Activated T-helper 2 cell treated with anti-CD3 and anti-CD28 coated beads, Interferon-gamma antibody, Interleukin-2, Interleukin-4, amounts not matched to agents 10 μg/mL and 5 μg/mL and 100 μg/mL, durations not matched to agents 14 hours and 24 hours and 36 hours (primary cell): ENCODE measurements around the gene N4BP3. TPM values are rescaled to one million over a fixed set of nuclear protein-coding genes. Genes with fewer than 3 reads are reported as not detected.
"Not testable (repeated sequence)": the region's sequence is repeated elsewhere in the genome, so short reads cannot be mapped to it uniquely, and the experiment has no call there.

ENCODE experiments used
- DNase-seq: peaks from one replicate; pipeline ENCODE4 v3.0.0; 2021; ENCODE audit warnings: low spot score
- H3K27ac Mint-ChIP-seq: one replicate; pipeline ENCODE4 v1.8.0; 2021; ENCODE audit warnings: mixed read lengths
- H3K27me3 Mint-ChIP-seq: one replicate; pipeline ENCODE4 v1.8.0; 2021; ENCODE audit warnings: low read depth, mixed read lengths
- H3K36me3 Mint-ChIP-seq: one replicate; pipeline ENCODE4 v1.8.0; 2021; ENCODE audit warnings: low read depth, mixed read lengths
- H3K4me1 Mint-ChIP-seq: one replicate; pipeline ENCODE4 v1.8.0; 2021; ENCODE audit warnings: low read depth, mixed read lengths
- H3K4me3 Mint-ChIP-seq: one replicate; pipeline ENCODE4 v1.8.0; 2021; ENCODE audit warnings: low read depth, mild to moderate bottlenecking, moderate library complexity, mixed read lengths
- H3K9me3 Mint-ChIP-seq: one replicate; pipeline ENCODE4 v1.8.0; 2021; ENCODE audit warnings: mixed read lengths
- intact Hi-C: fragments of 100-400 bp; cut with micrococcal nuclease; formaldehyde crosslinking; loops from one replicate; pipeline ENCODE4 v1.15.1; 2023
- total RNA-seq: library from RNA; stranded (reverse); gene quantifications from 2 replicates; pipeline ENCODE4 v1.2.3, GENCODE V29; 2022

The N4BP3 gene
- total RNA-seq, 1 donor from 2014 or later: 3.4 TPM

GRCh38 chr5:178119915-178120606 lies 6.7 kb downstream of the N4BP3 start:
- Mint-ChIP-seq H3K4me3 (no peak overlapping the region), H3K27ac (no peak overlapping the region), H3K36me3 (peaks cover 5% of the 10 kb centered on the region), H3K4me1 (peaks cover 17% of the 10 kb centered on the region), H3K9me3 (no peaks in the 10 kb centered on the region), H3K27me3 (peaks cover 3% of the 10 kb centered on the region)
- intact Hi-C loops: no loop called here
- no peak for DNase-seq

- DNase-seq: peak; percentile 76
- Mint-ChIP-seq H3K27me3 (peaks cover 3% of the 10 kb centered on the region), H3K4me1 (peaks cover 13% of the 10 kb centered on the region), H3K27ac (no peak overlapping the region), H3K4me3 (no peak overlapping the region), H3K9me3 (no peaks in the 10 kb centered on the region), H3K36me3 (peaks cover 5% of the 10 kb centered on the region)
- intact Hi-C loops: no loop called here
Observed at GRCh38 chr5:178120607-178121357, 7.5 kb downstream of the N4BP3 start.

DNA sequence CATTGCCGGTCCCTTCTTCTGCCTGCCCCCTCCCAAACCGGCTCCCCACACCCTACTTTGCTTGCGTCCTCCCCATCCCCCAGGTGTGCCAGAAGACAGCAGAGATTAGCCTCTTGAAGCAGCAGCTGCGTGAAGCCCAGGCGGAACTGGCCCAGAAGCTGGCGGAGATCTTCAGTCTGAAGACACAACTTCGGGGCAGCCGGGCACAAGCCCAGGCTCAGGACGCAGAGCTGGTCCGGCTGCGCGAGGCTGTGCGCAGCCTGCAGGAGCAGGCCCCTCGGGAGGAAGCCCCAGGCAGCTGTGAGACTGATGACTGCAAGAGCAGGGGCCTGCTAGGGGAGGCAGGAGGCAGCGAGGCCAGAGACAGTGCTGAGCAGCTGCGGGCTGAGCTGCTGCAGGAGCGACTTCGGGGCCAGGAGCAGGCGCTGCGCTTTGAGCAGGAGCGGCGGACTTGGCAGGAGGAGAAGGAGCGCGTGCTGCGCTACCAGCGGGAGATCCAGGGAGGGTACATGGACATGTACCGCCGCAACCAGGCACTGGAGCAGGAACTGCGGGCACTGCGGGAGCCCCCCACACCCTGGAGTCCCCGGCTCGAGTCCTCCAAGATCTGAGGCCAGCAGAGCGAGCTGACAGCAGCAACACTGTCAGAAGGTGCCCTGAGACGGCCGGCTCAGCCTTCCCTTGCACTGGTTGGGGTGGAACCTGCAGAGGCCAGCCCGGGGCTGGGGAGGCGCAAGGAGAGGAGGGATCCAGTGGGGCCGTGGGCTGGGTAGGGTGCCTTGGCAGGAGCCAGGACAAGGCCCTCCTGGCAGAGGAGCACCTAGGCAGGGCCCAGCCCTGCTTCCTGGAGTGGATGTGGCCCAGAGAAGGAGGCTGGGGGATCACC lies 8.3 kb downstream of the N4BP3 start:
- H3K27ac Mint-ChIP-seq: no peak overlapping the region
- H3K27me3 Mint-ChIP-seq: no peaks in the 10 kb centered on the region
- no peaks in the 10 kb centered on the region for H3K9me3 Mint-ChIP-seq
- H3K36me3 Mint-ChIP-seq: peaks cover 5% of the 10 kb centered on the region
- intact Hi-C loops: no loop called here
- no peak overlapping the region for H3K4me3 Mint-ChIP-seq
- peaks cover 5% of the 10 kb centered on the region for H3K4me1 Mint-ChIP-seq
- no peak for DNase-seq

GRCh38 chr5:178122346-178122745 lies 9.0 kb downstream of the N4BP3 start:
- intact Hi-C loops: no loop called here
- Mint-ChIP-seq H3K4me1 (peaks cover 2% of the 10 kb centered on the region), H3K9me3 (no peaks in the 10 kb centered on the region), H3K27ac (no peak overlapping the region), H3K4me3 (no peak overlapping the region), H3K36me3 (peaks cover 5% of the 10 kb centered on the region), H3K27me3 (no peaks in the 10 kb centered on the region)
- DNase-seq: no peak

DNA sequence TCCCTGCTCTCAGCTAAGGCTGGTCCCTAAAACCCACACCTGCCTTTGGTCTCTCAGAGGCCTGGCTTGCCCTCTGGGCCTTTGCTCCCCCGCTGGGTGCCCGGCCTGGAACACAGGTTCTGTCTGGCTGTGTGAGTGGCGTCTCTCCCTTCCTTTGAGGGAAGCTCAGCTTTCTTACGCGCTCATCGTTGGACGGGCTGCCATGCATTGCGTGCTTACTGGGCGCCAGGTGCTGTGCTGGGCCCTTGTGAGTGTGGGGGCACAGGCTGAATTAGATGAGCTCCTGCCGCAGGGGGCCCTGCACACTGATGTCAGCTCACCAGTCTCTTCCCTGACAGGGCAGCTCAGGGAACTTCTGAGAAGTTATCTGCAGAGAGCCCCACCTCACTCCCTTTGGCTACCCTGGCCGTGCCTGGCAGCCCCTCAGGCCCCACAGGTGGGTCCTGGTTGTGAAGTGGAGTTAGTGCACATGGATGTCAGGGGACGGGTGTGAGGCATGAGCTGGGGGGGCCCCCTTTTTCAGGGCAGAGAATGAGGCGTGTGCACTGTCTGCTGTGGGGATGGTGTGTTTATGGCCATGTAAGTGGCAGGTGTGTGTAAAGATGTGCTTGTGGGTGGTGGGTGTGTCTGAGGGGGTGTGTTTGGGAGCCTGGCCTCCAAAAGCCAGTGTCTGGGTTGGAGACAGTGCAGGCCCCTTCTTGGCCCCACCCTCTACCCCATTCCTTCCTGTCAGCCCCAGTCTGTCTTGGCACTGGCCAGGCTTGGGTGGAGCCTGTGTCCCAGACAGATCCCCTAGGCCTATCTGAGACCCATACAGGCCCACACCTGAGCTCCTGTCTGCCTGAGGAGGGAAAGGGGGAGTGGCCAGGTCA lies 10.0 kb downstream of the N4BP3 start:
- no peak for DNase-seq
- no peaks in the 10 kb centered on the region for H3K27me3 Mint-ChIP-seq
- peaks cover 2% of the 10 kb centered on the region for H3K4me1 Mint-ChIP-seq
- no peak overlapping the region for H3K27ac Mint-ChIP-seq
- peaks cover 5% of the 10 kb centered on the region for H3K36me3 Mint-ChIP-seq
- intact Hi-C loops: no loop called here
- H3K4me3 Mint-ChIP-seq: no peak overlapping the region
- H3K9me3 Mint-ChIP-seq: no peaks in the 10 kb centered on the region

DNA sequence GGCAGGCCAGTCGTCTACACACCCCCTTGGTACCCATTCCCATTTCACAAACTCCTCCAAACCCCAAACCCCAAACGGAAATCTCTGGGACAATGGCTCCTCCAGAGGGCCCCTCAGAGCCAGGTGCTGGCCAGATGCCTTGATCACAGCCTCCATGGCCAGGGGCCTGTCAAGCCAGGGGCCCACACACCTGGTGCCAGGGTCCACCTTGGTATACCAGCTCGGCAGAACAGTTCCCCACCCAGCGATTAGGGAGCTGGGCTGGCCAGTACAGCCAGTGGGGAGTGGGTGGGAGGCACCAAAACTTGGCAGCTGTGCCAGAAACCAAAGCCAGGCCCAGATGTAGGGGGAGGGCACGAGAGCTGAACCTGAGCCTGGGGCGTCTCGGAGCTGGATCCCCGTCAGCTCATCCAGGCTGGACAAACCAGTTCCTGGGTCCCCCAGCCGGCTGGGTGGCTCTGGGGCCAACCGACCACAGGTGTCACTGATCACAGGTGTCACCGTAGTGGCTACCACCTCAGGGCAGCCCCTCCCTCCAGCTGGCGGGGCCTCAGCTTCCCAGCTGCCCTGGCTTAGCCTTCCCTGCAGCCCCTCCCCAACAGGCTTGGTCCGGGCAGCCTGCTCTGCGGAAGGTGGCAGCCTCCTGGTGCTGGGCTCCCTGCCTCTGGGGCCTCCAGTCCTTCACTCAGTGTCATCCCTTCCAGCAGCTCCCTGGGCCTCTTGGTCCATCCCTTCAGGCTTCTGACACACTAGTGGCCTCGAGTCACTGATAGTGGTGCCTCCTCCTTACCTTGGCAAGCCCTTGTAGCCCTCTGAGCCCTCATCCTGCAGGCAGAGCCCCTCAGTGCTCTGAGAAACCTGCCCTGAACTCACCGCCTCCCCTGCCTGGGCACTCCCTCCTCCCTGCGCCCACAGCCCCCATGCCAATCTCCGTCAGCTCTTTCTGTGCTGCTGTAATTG lies 10.9 kb downstream of the N4BP3 start:
- H3K4me3 Mint-ChIP-seq: no peak overlapping the region
- no peak for DNase-seq

GRCh38 chr5:178125253-178125906 lies 12.0 kb downstream of the N4BP3 start:
- peaks cover 5% of the 10 kb centered on the region for H3K36me3 Mint-ChIP-seq
- no peak overlapping the region for H3K4me3 Mint-ChIP-seq
- no peak for DNase-seq
- no peak overlapping the region for H3K27ac Mint-ChIP-seq
- intact Hi-C loops: no loop called here
- H3K27me3 Mint-ChIP-seq: no peaks in the 10 kb centered on the region
- no peaks in the 10 kb centered on the region for H3K9me3 Mint-ChIP-seq
- H3K4me1 Mint-ChIP-seq: peaks cover 2% of the 10 kb centered on the region

More for the DNA sequence above, 10.9 kb downstream of the N4BP3 start:
- Mint-ChIP-seq H3K27me3 (no peaks in the 10 kb centered on the region), H3K9me3 (no peaks in the 10 kb centered on the region), H3K4me1 (peaks cover 2% of the 10 kb centered on the region), H3K27ac (no peak overlapping the region), H3K36me3 (peaks cover 5% of the 10 kb centered on the region)
- intact Hi-C loops: no loop called here

GRCh38 chr5:178126556-178126955 lies 13.2 kb downstream of the N4BP3 start:
- H3K9me3 Mint-ChIP-seq: no peaks in the 10 kb centered on the region

DNA sequence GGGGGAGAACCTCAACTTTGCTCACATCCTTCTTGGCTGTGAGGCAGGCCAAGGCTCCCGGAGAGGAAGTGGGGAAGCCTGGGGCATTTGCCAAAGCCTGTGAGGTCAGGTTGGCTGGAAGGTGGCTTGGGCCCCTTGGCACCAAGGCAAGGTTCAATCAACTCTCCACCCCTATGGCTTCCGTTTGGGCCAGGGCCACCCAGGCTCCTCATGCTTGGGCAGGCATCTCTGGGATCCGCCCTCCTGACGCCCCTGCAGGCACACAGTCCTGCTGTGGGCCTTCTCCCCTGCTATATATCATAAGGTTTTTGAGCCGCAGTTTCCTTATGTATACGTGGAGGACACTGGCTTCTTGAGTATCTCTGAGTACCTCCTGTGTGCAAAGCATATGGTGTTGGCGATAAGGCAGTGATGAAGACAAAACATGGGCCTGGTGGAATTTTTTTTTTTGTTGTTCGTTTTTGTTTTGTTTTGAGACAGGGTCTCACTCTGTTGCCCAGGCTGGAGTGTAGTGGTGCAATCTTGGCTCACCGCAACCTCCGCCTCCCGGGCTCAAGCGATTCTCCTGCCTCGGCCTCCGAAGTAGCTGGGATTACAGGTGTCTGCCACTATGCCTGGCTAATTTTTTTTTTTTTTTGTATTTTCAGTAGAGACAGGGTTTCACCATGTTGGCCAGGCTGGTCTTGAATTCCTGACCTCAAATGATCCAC lies 14.1 kb downstream of the N4BP3 start:
- H3K27ac Mint-ChIP-seq, H3K4me3 Mint-ChIP-seq, H3K36me3 Mint-ChIP-seq, H3K27me3 Mint-ChIP-seq, DNase-seq, H3K4me1 Mint-ChIP-seq, H3K9me3 Mint-ChIP-seq, intact Hi-C loops: not testable (repeated sequence)

More at GRCh38 chr5:178126556-178126955, 13.2 kb downstream of the N4BP3 start:
- no peak overlapping the region for H3K27ac Mint-ChIP-seq
- H3K36me3 Mint-ChIP-seq: peaks cover 5% of the 10 kb centered on the region
- no peak overlapping the region for H3K4me3 Mint-ChIP-seq
- DNase-seq: no peak
- peaks cover 4% of the 10 kb centered on the region for H3K4me1 Mint-ChIP-seq
- H3K27me3 Mint-ChIP-seq: no peaks in the 10 kb centered on the region
- intact Hi-C loops: no loop called here

GRCh38 chr5:178129296-178129695 lies 16.0 kb downstream of the N4BP3 start:
- Mint-ChIP-seq H3K4me3 (peak overlapping the region; percentile 42), H3K27me3 (no peaks in the 10 kb centered on the region), H3K9me3 (no peaks in the 10 kb centered on the region), H3K4me1 (peaks cover 8% of the 10 kb centered on the region), H3K27ac (no peak overlapping the region), H3K36me3 (peaks cover 17% of the 10 kb centered on the region)
- no peak for DNase-seq
- intact Hi-C loops: no loop called here
